T-helper 2 cell treated with Interferon-gamma antibody and Interleukin-4, amounts not matched to agents 5 μg/mL and 100 μg/mL, for 36 hours (primary cell): Measurements from ENCODE around the gene CD247.
A peak's percentile ranks its signal among the peaks of the same experiment; 100 is the strongest.

ENCODE experiments used
- DNase-seq: peaks from one replicate; pipeline ENCODE4 v3.0.0; 2021; ENCODE audit warnings: low spot score
- H3K27ac Mint-ChIP-seq: one replicate; pipeline ENCODE4 v1.8.0; 2021; ENCODE audit warnings: mild to moderate bottlenecking, mixed read lengths
- H3K27me3 Mint-ChIP-seq: one replicate; pipeline ENCODE4 v1.8.0; 2021; ENCODE audit warnings: low read depth, mixed read lengths
- H3K36me3 Mint-ChIP-seq: one replicate; pipeline ENCODE4 v1.8.0; 2021; ENCODE audit warnings: low read depth, mixed read lengths
- H3K4me1 Mint-ChIP-seq: one replicate; pipeline ENCODE4 v1.8.0; 2021; ENCODE audit warnings: low read depth, mixed read lengths
- H3K4me3 Mint-ChIP-seq: one replicate; pipeline ENCODE4 v1.8.0; 2022; ENCODE audit warnings: mild to moderate bottlenecking, moderate library complexity, mixed read lengths
- H3K9me3 Mint-ChIP-seq: one replicate; pipeline ENCODE4 v1.8.0; 2021; ENCODE audit warnings: mixed read lengths

CD247 gene

DNA sequence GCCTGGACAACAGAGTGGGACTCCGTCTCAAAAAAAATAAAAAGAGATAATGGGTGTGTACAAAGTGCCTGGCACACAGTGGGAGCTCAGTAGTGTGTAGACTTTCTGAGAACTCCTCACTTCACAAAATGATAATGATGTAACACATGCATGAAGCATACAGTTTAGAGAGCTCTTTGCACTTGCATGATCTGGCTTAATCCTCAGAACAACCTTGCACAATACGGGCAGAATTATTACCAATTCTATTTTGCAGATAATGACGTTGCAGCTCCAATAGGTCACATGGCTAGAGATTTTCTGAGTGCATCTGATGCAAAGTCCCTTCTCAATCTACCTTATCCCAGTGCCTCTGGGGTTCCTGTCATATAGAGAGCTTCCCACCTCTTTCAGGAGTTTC is 71.4 kb downstream of the CD247 start:
- peak overlapping the region; percentile 95 for H3K27ac Mint-ChIP-seq
- peaks cover 31% of the 10 kb centered on the region for H3K36me3 Mint-ChIP-seq
- H3K4me3 Mint-ChIP-seq: peak overlapping the region; percentile 78
- H3K27me3 Mint-ChIP-seq: no peaks in the 10 kb centered on the region
- H3K9me3 Mint-ChIP-seq: no peaks in the 10 kb centered on the region
- H3K4me1 Mint-ChIP-seq: peaks cover 66% of the 10 kb centered on the region
- DNase-seq: no peak

DNA sequence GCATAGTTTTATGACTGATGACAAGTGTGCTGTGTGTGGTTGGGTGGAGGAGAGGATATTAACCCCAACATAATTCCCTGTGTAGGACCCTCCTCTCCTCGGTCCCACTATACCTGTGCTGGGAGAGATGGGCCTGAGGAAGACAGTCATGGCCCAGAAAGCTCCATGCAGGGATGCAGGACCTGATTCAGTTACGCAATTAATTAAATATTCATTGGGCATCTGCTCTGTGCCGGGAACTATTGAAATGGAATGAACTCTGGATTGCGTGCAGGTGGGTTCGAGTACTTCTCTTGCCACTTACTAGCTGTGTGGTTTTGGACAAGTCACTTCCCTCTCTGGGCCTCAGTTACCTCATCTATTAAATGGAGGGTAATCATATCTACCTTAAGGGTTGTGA is 74.6 kb downstream of the CD247 start:
- no peaks in the 10 kb centered on the region for H3K27me3 Mint-ChIP-seq
- peaks cover 43% of the 10 kb centered on the region for H3K36me3 Mint-ChIP-seq
- H3K4me3 Mint-ChIP-seq: no peak overlapping the region
- DNase-seq: no peak
- no peaks in the 10 kb centered on the region for H3K9me3 Mint-ChIP-seq
- peaks cover 66% of the 10 kb centered on the region for H3K4me1 Mint-ChIP-seq
- H3K27ac Mint-ChIP-seq: peak overlapping the region; percentile 73

DNA sequence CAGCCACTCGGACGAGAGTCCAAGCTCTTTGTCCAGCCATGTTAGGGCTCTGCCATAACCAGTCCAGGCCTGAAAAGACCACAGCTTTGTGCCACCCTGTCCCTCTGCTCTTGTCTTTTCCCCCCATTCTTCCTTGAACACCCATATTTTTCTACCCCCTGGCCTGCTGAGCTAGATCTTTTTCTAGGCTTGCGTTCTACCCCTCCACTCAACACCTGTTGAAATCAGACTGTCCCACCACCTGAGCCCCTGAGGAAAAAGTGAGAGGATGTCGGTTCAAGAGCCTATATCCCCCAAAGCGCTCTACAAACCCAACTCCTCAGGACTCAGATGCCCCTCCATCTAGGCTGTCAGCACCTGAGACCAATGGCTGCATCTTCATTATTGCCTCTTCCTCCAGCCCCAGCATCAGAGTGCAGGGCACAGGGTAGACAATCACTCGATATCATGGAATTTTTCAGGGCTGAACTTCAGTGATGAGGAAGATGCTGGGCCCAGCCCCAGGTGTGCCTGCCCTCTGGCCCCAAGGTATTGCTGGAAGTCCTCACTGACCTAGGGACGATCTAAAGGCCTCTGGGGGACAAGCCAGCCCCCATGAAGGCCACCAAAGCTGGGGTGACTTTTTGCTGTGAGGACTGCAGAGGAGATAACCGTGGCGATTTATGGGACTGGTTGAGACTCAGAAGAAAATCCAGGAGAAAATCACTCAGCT is 75.3 kb downstream of the CD247 start:
- Mint-ChIP-seq H3K36me3 (peaks cover 50% of the 10 kb centered on the region), H3K4me1 (peaks cover 66% of the 10 kb centered on the region), H3K27ac (peak overlapping the region; percentile 7), H3K9me3 (no peaks in the 10 kb centered on the region), H3K4me3 (no peak overlapping the region), H3K27me3 (no peaks in the 10 kb centered on the region)
- DNase-seq: no peak

DNA sequence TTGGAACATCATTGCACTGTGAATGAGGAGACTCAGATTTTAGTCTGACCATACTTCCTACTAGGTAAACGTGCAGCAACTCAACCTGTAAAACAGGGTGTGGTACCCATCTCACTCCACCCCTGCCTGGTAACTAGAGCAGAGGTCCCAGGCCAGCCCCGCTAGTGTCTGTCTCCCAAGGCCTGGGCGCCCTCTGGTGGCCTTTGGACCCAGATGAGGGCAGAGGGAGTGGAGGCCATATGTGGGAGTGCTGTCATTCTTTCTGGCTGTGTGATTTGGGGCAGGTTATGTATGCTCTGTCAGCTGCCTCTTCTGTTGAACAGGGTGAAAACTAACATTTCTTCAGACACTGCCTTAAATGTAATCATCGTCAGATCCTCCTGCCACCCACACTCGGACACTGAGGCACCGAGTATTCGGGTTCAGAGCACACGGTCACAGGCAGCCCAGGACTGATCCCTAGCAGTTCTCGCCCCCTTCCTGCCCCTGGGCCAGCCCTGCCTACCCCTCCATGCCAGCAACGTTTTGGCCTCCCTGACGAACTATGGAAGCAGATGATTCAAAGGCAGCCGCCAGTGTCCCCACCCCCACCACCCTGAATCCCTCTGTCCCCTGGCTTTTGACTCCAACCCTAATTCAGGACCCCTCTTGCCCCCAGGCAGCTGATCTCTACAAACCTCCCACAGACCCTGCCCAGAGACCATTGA is 76.0 kb downstream of the CD247 start:
- Mint-ChIP-seq H3K27me3 (no peaks in the 10 kb centered on the region), H3K27ac (peak overlapping the region; percentile 7), H3K9me3 (no peaks in the 10 kb centered on the region), H3K36me3 (peaks cover 53% of the 10 kb centered on the region), H3K4me3 (no peak overlapping the region), H3K4me1 (peaks cover 65% of the 10 kb centered on the region)
- peak; percentile 75 for DNase-seq

DNA sequence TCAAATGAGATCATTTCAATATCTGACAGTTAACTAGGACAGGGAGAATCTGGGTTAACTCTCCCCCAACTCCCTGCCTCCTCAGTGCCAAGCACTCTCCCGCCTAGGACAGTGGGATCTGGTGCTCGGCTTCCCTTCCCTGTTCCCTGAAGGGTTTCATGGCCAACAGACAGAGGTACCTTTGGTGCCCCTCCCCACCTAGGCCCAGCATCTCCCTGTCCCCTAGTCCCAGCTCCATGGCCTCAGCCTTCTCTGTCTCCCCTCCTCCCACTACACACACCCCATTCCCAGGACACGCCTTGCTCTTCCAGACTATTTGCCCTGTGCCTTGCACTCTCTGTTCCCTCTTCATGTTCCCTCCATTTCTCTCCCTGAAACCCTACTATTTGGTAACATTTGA is 77.1 kb downstream of the CD247 start:
- Mint-ChIP-seq H3K27me3 (no peaks in the 10 kb centered on the region), H3K27ac (no peak overlapping the region), H3K36me3 (peaks cover 56% of the 10 kb centered on the region), H3K4me1 (peaks cover 62% of the 10 kb centered on the region), H3K9me3 (no peaks in the 10 kb centered on the region), H3K4me3 (no peak overlapping the region)
- DNase-seq: no peak

DNA sequence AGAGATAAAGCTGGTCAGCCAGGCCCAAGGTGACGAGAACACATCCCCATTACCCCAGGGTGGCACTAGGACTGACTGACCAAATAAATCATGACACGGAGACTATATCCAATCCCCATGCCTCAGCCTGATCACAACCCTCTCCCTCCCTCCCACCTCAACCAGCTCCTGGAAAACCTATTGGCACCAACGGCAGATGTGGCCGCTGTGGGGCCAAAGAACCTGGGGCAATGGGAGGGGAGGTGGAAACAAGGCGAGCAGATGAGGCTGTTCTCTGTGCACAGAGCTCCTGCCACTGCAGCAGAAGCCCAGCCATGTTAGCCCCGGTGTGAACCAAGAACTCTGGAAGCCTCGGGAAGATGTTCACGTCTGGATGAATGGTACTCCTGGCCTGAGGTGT is 77.6 kb downstream of the CD247 start:
- H3K36me3 Mint-ChIP-seq: peaks cover 56% of the 10 kb centered on the region
- H3K4me3 Mint-ChIP-seq: no peak overlapping the region
- H3K9me3 Mint-ChIP-seq: no peaks in the 10 kb centered on the region
- no peaks in the 10 kb centered on the region for H3K27me3 Mint-ChIP-seq
- no peak overlapping the region for H3K27ac Mint-ChIP-seq
- H3K4me1 Mint-ChIP-seq: peaks cover 59% of the 10 kb centered on the region
- DNase-seq: no peak

DNA sequence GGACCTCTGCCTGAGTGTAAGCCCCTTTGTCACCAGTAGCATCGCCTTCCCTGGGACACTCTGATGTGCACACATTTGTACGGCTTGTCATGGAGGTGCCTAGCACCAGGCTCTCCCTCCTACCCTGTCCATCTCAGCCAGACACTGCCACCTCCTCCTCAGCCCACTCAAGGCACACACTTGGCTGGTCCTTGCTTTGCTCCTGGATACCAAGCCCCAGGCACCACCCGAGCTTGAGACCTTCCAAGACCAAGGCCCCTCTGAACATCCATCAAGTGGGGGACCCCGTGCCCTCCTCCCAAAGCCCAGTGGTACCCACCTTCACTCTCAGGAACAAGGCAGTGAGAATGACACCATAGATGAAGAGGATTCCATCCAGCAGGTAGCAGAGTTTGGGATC is 78.0 kb downstream of the CD247 start:
- no peak overlapping the region for H3K4me3 Mint-ChIP-seq
- peaks cover 58% of the 10 kb centered on the region for H3K4me1 Mint-ChIP-seq

DNA sequence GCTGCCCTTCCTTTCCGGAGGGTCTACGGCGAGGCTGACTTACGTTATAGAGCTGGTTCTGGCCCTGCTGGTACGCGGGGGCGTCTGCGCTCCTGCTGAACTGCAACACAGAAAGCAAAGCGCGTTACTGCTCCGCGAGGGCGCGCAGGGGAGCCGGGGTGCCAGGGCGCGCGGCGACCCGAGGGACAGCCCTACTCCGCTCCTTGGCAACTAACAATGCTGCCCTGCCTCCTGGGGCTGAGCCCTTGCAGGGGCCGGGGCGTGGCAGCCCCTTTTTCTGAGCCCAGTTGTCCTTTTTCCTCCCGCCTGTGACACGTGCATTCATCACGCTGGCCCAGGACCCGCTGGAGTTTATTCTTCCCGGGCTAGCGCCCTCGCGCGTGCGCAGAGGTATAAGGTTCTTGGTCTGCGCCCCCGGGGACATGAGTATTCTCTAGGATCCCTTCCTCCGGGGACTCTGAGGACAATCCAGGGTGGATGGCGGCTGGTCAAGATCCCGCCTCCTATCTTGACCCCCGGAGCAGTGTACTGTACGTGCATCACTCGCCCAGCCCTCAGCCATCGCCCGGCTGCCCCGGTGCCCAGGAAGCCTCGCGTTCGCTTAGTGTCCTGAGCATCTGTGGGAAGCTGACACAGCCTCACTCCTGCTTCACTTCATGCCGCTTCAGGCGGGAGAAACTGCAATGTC is 78.9 kb downstream of the CD247 start:
- peaks cover 53% of the 10 kb centered on the region for H3K4me1 Mint-ChIP-seq
- H3K36me3 Mint-ChIP-seq: peaks cover 62% of the 10 kb centered on the region
- H3K4me3 Mint-ChIP-seq: no peak overlapping the region
- no peaks in the 10 kb centered on the region for H3K27me3 Mint-ChIP-seq
- DNase-seq: no peak
- H3K27ac Mint-ChIP-seq: no peak overlapping the region
- no peaks in the 10 kb centered on the region for H3K9me3 Mint-ChIP-seq

More for the DNA sequence above, 78.0 kb downstream of the CD247 start:
- H3K27ac Mint-ChIP-seq: peak overlapping the region; percentile 21
- H3K36me3 Mint-ChIP-seq: peaks cover 60% of the 10 kb centered on the region
- no peaks in the 10 kb centered on the region for H3K9me3 Mint-ChIP-seq
- no peaks in the 10 kb centered on the region for H3K27me3 Mint-ChIP-seq
- DNase-seq: no peak

DNA sequence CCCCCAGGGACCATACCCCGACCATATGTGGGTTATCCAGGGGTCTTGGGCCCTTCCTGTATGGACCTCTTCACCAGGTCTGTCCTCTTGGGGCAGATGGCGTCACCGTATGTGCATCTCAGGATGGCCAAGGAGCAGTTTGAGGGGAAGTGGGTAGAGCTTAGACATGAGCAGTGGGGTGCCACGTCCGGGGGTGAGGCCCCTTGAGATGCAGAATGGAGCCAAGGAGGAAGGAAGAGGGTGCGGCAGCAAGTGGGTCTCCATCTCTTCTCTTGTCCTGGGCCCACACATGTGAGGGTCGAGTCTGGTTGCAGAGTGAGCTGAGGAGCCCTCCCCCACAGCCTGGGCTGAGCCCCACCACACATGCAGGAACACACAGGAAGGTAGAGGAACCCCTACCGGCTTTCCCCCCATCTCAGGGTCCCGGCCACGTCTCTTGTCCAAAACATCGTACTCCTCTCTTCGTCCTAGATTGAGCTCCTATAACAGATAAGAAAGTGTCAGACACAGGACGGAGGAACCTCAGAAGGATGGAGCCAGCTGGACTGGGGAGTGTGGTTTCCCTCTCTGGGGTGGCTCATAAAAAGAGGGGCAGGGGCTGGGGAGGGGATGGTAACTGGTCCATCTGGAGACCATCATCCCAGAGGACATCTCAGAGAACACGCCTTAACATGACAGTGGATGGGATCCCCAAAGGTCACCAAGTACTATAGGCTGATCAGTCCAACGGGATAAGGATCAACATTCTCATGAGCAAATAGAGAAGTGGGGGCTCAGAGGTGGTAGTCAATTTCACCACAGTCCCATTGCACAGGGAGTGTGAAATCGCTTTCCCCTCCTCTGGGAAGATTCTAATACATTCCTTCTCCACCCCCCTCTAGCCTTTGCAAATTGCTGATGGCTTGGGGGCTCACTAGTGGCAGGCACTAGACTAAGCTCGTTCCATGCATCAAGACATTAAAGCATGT is 79.9 kb downstream of the CD247 start:
- H3K27me3 Mint-ChIP-seq: no peaks in the 10 kb centered on the region
- peak overlapping the region; percentile 60 for H3K27ac Mint-ChIP-seq
- DNase-seq: no peak
- H3K36me3 Mint-ChIP-seq: peaks cover 60% of the 10 kb centered on the region
- H3K9me3 Mint-ChIP-seq: no peaks in the 10 kb centered on the region
- peaks cover 47% of the 10 kb centered on the region for H3K4me1 Mint-ChIP-seq
- peak overlapping the region; percentile 11 for H3K4me3 Mint-ChIP-seq

DNA sequence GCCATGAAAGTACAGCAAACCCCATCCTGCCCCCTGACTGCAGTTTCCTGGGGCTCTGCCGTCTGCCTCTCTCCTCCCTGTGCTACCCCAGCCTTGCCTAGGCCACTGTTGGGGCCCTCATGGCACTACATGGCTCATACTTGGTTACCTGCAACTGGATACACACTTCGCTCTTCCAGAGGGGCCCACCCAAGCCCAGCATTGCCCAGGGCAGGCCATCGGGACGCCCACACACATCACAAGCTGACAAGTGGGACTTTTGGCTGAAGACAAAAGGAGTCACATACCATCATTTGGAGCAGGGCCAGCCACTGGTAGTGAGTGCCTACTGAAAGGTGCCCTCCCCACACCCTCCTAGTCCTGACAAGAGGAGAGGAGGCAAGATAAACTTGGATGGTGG is 82.8 kb downstream of the CD247 start:
- H3K4me3 Mint-ChIP-seq: no peak overlapping the region
- H3K4me1 Mint-ChIP-seq: peaks cover 36% of the 10 kb centered on the region
- H3K27me3 Mint-ChIP-seq: no peaks in the 10 kb centered on the region
- no peaks in the 10 kb centered on the region for H3K9me3 Mint-ChIP-seq
- DNase-seq: no peak
- peaks cover 69% of the 10 kb centered on the region for H3K36me3 Mint-ChIP-seq
- H3K27ac Mint-ChIP-seq: peak overlapping the region; percentile 52

DNA sequence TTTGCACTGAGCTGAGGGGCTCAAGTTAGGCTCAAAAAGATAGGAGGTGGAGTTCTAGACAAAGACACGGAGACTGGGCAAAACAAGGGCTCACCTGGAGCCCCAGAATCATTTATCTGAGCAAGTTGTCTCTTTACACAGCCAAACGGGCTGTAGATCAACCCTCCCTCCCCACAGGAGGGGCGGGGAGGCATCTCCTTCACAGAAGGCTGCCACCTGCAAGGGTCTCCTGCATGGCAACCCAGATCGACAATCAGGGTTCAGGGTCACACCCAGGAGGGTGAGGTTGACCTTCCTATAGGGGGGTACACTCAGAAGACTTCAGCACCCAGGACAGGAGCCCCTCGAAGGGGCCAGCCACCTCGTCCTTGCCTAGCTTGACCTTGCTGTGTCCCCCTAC is 84.0 kb downstream of the CD247 start:
- H3K9me3 Mint-ChIP-seq: no peaks in the 10 kb centered on the region
- H3K36me3 Mint-ChIP-seq: peaks cover 67% of the 10 kb centered on the region
- peak overlapping the region; percentile 26 for H3K27ac Mint-ChIP-seq
- no peak overlapping the region for H3K4me3 Mint-ChIP-seq
- H3K27me3 Mint-ChIP-seq: no peaks in the 10 kb centered on the region
- DNase-seq: no peak
- peaks cover 32% of the 10 kb centered on the region for H3K4me1 Mint-ChIP-seq

DNA sequence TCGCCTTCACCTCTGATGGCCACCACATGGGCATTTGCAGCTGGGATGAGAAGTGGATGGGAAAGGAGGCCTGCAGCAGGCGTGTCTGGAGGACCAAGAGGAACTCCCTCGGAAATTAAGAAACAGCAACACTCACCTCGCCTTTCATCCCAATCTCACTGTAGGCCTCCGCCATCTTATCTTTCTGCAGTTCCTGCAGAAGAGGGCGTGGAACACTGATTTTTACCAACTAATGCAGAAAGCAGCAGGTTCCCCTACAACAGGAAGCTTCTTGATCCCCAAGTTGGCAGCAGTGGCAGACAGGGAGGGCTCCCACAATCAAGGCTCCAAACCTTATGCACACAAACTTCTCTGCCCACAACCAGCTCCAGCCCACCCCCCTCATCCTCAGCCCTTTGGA is 84.4 kb downstream of the CD247 start:
- H3K27ac Mint-ChIP-seq: peak overlapping the region; percentile 26
- H3K4me1 Mint-ChIP-seq: peaks cover 29% of the 10 kb centered on the region
- H3K27me3 Mint-ChIP-seq: no peaks in the 10 kb centered on the region
- peaks cover 65% of the 10 kb centered on the region for H3K36me3 Mint-ChIP-seq
- no peak overlapping the region for H3K4me3 Mint-ChIP-seq
- DNase-seq: no peak
- H3K9me3 Mint-ChIP-seq: no peaks in the 10 kb centered on the region

DNA sequence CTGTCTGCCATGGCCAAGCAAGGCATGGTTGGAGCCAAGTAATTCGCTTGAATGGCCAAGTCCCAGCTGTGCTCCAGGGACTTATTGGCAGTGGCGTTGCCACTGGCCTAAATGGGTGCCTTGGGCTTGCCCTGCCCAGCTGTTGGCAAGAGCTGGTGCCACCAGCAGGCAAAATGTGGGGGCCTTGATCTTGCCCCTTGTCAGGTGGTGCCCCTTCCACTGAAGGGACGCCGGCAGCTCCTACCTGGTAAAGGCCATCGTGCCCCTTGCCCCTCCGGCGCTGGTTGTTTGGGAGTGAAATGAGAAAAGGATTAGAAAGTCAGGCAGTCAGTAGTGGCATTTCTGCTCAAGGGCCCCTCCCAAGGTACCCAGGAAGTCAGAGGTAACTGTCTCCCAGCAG is 85.5 kb downstream of the CD247 start:
- H3K4me1 Mint-ChIP-seq: peaks cover 26% of the 10 kb centered on the region
- no peak overlapping the region for H3K27ac Mint-ChIP-seq

More for the DNA sequence above, 85.5 kb downstream of the CD247 start:
- Mint-ChIP-seq H3K4me3 (no peak overlapping the region), H3K27me3 (no peaks in the 10 kb centered on the region), H3K36me3 (peaks cover 56% of the 10 kb centered on the region), H3K9me3 (no peaks in the 10 kb centered on the region)
- no peak for DNase-seq
